A549 treated with AZD2906 at 1 μM for 4 hours (cell line): ENCODE data around the gene SELENOM. TPM values are rescaled to one million over a fixed set of nuclear protein-coding genes. Genes with fewer than 3 reads are reported as not detected.

Experiments used
- total RNA-seq: library from RNA; stranded (reverse); fragments of 200-300 nt; extraction: Qiagen RNA extraction; gene quantifications from 5 replicates; pipeline ENCODE4 v1.2.3, GENCODE V29; 2022

SELENOM gene, protein sequence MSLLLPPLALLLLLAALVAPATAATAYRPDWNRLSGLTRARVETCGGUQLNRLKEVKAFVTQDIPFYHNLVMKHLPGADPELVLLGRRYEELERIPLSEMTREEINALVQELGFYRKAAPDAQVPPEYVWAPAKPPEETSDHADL
- total RNA-seq: 51.2 to 75.7 TPM (median 67.0 TPM) in 5 replicates

DNA sequence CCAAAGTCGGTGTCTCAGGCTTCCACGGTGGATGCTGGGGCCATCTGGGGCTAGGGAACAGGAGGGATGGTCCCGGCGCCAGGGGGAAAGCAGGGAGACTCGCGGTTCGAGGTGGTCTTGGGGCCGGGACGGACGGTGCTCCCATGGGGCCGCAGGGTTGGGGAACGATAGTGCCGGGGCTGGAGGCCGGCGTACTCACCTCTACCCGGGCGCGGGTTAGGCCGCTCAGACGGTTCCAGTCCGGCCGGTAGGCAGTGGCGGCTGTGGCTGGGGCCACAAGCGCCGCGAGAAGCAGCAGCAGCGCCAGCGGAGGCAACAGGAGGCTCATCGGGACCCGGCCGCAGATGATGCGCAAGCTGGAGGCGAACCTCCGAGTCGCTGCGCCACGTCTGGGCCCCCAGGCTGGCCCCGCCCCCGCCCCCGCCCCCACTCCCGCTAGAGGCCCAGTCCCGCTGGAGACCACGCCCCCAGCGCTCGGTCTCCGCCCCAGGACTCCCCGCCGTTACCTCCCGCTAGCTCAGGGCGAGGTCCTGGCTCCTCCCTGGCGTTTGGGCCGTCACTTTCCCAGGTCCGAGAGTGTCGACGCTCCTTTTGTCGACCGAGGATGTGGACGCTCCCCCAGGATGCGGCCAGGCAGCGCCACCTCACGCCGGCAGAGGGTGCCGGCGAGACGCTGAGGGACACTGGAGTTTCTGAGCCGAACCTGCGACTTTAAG, at the start of gene SELENOM:
Gene SELENOM, minus strand, starts transcription at position 391 of the 716 bp plus-strand sequence. Its CDS starts 63 bp downstream, at position 328.

DNA sequence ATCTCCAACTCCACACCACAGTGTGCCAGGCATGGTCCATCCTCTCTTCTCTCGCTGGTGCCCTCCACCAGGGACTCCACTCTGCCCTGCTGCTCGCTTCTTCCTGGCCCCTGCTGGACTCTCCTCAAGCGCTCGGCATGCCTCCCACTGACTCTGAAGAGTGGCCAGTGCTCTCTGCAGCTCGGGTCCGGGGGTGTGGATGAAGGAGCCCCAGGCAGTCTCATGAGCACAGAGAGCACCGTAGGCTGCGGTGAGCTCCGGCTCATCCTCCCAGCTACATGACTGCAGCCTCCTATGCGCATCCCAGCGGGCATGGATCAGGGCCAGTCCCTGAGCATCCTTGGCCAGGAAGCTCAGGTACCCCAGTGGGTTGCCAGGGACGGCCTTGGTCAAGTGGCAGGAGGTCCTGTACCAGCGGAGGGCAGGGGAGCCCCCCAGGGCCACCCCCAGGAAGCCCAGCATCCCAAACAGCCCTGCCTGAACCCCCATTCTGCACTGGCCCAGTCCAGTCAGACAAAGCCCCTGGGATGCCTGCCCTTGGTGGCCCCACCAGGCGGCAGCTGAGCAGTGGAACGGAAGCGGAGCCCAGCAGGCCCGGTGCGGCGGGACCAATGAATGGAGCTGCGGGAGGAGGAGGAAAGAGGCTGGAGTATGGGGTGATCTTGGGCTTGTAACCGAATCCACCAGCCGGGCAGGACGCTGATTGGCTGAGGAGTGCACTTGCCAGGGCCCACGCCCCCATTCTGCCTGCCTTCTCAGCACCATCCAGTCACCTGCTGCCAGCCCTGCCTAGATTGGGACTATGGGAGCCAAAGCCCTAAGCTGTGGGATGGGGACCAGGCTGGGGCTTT, 32.7 kb upstream of the SELENOM start, which contains the start of gene PLA2G3:
Gene PLA2G3, minus strand, starts transcription at position 643 of the 851 bp plus-strand sequence. Its CDS starts 154 bp downstream, at position 489.

DNA sequence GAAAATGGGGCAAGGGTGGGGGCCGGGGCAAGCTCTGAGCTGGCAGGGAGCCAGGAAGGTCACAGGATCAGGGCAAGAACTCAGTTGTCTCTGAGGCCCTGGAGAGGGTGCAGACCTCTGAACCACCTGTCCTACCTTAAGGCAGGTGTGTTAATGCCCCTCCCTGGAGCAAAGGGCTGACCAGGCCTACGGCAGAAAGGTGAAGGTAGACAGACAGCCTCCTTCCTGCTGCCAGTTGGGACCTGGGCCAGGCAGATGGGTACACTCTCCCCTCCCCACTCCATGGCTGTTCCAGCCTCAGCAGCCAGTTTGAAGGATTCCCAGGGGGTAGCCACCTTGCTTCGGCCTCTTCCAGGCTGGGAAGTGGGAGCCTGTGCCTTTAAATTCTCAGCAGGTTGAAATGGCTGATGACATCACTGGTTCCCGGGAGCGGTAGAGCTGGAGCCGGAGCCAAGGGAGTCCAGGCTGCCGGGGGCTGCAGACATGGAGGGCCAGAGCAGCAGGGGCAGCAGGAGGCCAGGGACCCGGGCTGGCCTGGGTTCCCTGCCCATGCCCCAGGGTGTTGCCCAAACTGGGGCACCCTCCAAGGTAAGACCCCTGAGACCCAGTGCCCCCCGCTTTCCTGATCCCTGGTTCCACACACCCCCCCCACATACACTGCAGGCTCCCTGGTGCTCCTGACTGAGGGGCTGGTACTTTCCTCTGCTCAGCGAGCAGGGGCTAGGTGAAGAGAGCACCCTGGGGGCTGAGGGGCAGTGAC, 15.3 kb upstream of the SELENOM start, which contains the start of gene INPP5J:
Gene INPP5J, plus strand, starts transcription at position 435 of the 760 bp plus-strand sequence. Its CDS starts 49 bp downstream, at position 484.

DNA sequence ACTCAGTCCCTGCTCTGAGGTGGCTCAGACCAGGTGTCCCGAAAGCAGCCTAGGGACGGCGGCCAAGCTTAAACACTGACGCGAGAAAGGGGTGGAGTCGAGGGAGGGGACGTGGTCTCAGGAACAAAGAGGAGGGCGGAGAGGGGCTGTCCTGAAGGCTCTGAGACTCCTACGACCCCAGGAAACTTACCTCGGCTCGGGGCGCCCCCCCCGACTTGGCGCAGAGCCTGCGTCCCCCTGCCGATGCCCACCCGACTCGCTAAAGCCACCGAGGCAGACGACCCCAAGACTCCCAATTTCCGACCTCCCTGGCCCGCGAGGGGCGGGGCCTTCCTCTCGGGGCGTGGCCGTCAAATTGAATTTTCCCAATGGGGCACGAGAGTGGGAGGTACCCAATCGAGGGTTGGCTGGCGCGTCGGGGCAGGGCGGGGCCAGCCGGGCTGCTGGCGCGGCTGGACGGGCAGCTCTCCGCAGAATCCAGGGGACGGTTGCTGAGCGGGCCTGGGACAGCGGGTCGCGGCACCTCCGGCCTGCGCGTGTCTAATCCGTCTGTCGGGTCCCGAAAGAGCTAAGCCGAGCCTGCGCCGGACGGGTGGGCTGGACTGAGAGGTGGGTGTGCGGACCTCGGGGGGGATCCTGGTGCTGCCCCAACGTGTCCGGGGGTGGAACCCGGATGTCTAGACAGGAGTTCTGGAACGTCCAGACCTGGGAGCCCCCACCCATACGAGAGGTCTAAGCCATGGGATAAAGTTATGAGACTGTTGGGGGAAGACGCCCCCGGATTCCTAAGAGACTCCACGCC, 26.3 kb downstream of the SELENOM start, which contains the start of gene SMTN:
Gene SMTN, plus strand, starts transcription at position 471 of the 802 bp plus-strand sequence. CDS start 1,941 bp downstream, outside the sequence.

Other genes starting within 250 kb of the SELENOM start
- gene MORC2, start 138.8 kb downstream of the SELENOM start, total RNA-seq: 11.4 to 14.2 TPM (median 12.5 TPM) in 5 replicates
- gene TUG1, start 138.3 kb downstream of the SELENOM start, total RNA-seq: 20.5 to 29.2 TPM (median 24.5 TPM) in 5 replicates
- 23.0 to 25.6 TPM (median 25.0 TPM) in 5 replicates for gene SMTN, start 26.2 kb downstream of the SELENOM start, total RNA-seq
- gene INPP5J, start 15.4 kb upstream of the SELENOM start, total RNA-seq: 0.45 to 0.60 TPM (median 0.48 TPM) in 5 replicates
- gene PLA2G3, start 32.9 kb upstream of the SELENOM start, total RNA-seq: not detected in 5 replicates
- gene RNF185, start 52.6 kb upstream of the SELENOM start, total RNA-seq: 22.2 to 25.5 TPM (median 24.1 TPM) in 5 replicates
- 6.5 to 7.6 TPM (median 7.1 TPM) in 5 replicates for gene LIMK2, start 104.7 kb upstream of the SELENOM start, total RNA-seq
- 0.58 to 0.84 TPM (median 0.60 TPM) in 5 replicates for gene PIK3IP1, start 184.9 kb upstream of the SELENOM start, total RNA-seq
- gene PATZ1, start 238.8 kb upstream of the SELENOM start, total RNA-seq: 18.5 to 21.9 TPM (median 21.2 TPM) in 5 replicates